GM12878 (cell line): ENCODE data around the gene ZFYVE21. TPM values are rescaled to one million over a fixed set of nuclear protein-coding genes. Genes with fewer than 3 reads are reported as not detected.
A peak's percentile ranks its signal among the peaks of the same experiment; 100 is the strongest.

ENCODE experiments used
- CBFB ChIP-seq: IDR thresholded peaks from 2 replicates; pipeline ENCODE4 v1.6.1; 2016; ENCODE audit warnings: antibody characterized with exemption, low read depth
- CHD1 ChIP-seq: IDR thresholded peaks from 2 replicates; pipeline ENCODE4 v1.6.1; 2012; ENCODE audit warnings: low read depth, low read length, improper control_type of control experiment
- DPF2 ChIP-seq: fragments of 450-650 bp; IDR thresholded peaks from 2 replicates; pipeline ENCODE4 v1.6.1; 2017; ENCODE audit warnings: mild to moderate bottlenecking
- GATAD2B ChIP-seq: fragments of 450-650 bp; conservative IDR thresholded peaks from 2 replicates; pipeline ENCODE4 v1.6.1; 2017; ENCODE audit warnings: low read depth, mild to moderate bottlenecking, moderate library complexity
- KAT2A ChIP-seq: conservative IDR thresholded peaks from 2 replicates; pipeline ENCODE4 v1.6.1; 2011; ENCODE audit warnings: low read depth, low read length; ENCODE audit not compliant: control insufficient read depth
- RAD21 ChIP-seq: IDR thresholded peaks from 2 replicates; pipeline ENCODE4 v1.6.1; 2011; ENCODE audit warnings: mild to moderate bottlenecking, low read depth, low read length, moderate library complexity; ENCODE audit not compliant: insufficient read depth
- polyA plus RNA-seq, 11 experiments: library from polyadenylated mRNA; depleted of rRNA in 4 of 11; unstranded in 6 of 11; stranded (reverse) in 5 of 11; fragments of >200 nt; fragmentation: Nextera tagmentation in 4 of 11; fragmentation: Illumina TruSeq in 1 of 11; extraction: Ambion mirVana in 4 of 11; extraction: Trizol in 1 of 11; gene quantifications; 1 replicate in 1 of 11; 2 replicates in 10 of 11; pipeline versions ENCODE4 v1.2.1 to v1.2.3, GENCODE V29; 2011 to 2016; ENCODE audit warnings: inconsistent platforms in 2 of 11, missing spikeins in 2 of 11, low read depth in 1 of 11
- total RNA-seq, 4 experiments: library from RNA; depleted of rRNA in 3 of 4; stranded (reverse); fragments of >200 nt in 3 of 4; fragmentation: Illumina TruSeq in 1 of 4; extraction: Trizol in 1 of 4; gene quantifications; 2 replicates each; pipeline versions ENCODE4 v1.2.1 to v1.2.3, GENCODE V29; 2013 to 2021
- TF ChIP-seq, protein P1 (sequence below): fragments of 450-650 bp; IDR thresholded peaks from 2 replicates; pipeline ENCODE4 v1.6.1; 2017; ENCODE audit warnings: mild to moderate bottlenecking, moderate library complexity
- TF ChIP-seq, protein P2 (sequence below), 3 experiments: IDR thresholded peaks in 2 of 3; conservative IDR thresholded peaks in 1 of 3; 2 replicates each; pipeline ENCODE4 v1.5.1; 2011; ENCODE audit warnings: low read depth in 3 of 3, low read length in 3 of 3, mild to moderate bottlenecking in 3 of 3, control low read depth in 2 of 3, moderate library complexity in 2 of 3, inconsistent platforms in 1 of 3, mixed read lengths in 1 of 3; ENCODE audit not compliant: control insufficient read depth in 2 of 3, insufficient read depth in 1 of 3; ENCODE audit errors: extremely low read depth in 1 of 3

The ZFYVE21 gene
- total and polyA plus RNA-seq, 10 of the 15 experiments (the other 5 are each of a cell fraction or from before 2014, with no cell fraction given) = 0.79 to 21.7 (median 13.8) TPM

DNA sequence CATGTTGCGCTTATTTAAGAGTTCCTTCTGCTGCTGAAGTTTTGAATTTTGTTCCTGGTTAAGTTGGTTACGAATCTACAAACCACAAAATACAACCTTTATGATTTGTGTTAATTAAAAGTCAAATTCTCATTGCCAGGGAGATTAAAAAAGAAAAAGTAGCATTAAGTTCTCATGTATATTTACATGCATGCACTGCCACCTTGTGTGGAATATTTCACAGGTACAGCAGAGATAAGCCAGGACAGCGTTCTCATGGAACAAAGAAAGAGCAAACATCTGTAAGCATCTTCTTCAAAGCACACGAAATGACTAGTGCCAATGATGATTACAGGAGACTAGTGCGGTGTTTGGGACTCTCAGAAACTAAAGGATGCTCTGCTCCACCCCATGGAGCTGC, 34.2 kb downstream of the ZFYVE21 start (continued):
- TF ChIP-seq, protein P1, sequence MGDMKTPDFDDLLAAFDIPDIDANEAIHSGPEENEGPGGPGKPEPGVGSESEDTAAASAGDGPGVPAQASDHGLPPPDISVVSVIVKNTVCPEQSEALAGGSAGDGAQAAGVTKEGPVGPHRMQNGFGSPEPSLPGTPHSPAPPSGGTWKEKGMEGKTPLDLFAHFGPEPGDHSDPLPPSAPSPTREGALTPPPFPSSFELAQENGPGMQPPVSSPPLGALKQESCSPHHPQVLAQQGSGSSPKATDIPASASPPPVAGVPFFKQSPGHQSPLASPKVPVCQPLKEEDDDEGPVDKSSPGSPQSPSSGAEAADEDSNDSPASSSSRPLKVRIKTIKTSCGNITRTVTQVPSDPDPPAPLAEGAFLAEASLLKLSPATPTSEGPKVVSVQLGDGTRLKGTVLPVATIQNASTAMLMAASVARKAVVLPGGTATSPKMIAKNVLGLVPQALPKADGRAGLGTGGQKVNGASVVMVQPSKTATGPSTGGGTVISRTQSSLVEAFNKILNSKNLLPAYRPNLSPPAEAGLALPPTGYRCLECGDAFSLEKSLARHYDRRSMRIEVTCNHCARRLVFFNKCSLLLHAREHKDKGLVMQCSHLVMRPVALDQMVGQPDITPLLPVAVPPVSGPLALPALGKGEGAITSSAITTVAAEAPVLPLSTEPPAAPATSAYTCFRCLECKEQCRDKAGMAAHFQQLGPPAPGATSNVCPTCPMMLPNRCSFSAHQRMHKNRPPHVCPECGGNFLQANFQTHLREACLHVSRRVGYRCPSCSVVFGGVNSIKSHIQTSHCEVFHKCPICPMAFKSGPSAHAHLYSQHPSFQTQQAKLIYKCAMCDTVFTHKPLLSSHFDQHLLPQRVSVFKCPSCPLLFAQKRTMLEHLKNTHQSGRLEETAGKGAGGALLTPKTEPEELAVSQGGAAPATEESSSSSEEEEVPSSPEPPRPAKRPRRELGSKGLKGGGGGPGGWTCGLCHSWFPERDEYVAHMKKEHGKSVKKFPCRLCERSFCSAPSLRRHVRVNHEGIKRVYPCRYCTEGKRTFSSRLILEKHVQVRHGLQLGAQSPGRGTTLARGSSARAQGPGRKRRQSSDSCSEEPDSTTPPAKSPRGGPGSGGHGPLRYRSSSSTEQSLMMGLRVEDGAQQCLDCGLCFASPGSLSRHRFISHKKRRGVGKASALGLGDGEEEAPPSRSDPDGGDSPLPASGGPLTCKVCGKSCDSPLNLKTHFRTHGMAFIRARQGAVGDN = no peak
- no peak for TF ChIP-seq CBFB
- TF ChIP-seq, protein P2, sequence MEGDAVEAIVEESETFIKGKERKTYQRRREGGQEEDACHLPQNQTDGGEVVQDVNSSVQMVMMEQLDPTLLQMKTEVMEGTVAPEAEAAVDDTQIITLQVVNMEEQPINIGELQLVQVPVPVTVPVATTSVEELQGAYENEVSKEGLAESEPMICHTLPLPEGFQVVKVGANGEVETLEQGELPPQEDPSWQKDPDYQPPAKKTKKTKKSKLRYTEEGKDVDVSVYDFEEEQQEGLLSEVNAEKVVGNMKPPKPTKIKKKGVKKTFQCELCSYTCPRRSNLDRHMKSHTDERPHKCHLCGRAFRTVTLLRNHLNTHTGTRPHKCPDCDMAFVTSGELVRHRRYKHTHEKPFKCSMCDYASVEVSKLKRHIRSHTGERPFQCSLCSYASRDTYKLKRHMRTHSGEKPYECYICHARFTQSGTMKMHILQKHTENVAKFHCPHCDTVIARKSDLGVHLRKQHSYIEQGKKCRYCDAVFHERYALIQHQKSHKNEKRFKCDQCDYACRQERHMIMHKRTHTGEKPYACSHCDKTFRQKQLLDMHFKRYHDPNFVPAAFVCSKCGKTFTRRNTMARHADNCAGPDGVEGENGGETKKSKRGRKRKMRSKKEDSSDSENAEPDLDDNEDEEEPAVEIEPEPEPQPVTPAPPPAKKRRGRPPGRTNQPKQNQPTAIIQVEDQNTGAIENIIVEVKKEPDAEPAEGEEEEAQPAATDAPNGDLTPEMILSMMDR (IDR thresholded peaks at IDR 0.05 in 2 of 3, conservative IDR thresholded peaks at IDR 0.05 in 1 of 3; ENCODE audit: control insufficient read depth in 2 of 3, extremely low read depth in 1 of 3, insufficient read depth in 1 of 3, low read depth in 3 of 3, low read length in 3 of 3) = peak in 1 of 3 experiments; percentile 21; a peak in 1 of 6 replicates
- no peak for TF ChIP-seq CHD1
- peak; percentile 26; the same call in 1 of the 2 replicates for TF ChIP-seq RAD21
- TF ChIP-seq GATAD2B = no peak
- no peak for TF ChIP-seq DPF2
- no peak for TF ChIP-seq KAT2A
- TF ChIP-seq, all 136 proteins: peak for 2
